ENCODE results near the gene GTF3C2. TPM values are rescaled to one million over a fixed set of nuclear protein-coding genes. Genes with fewer than 3 reads are reported as not detected.

The GTF3C2 gene
- total RNA-seq, 1 donor from 2014 or later, result 57.1 TPM

DNA sequence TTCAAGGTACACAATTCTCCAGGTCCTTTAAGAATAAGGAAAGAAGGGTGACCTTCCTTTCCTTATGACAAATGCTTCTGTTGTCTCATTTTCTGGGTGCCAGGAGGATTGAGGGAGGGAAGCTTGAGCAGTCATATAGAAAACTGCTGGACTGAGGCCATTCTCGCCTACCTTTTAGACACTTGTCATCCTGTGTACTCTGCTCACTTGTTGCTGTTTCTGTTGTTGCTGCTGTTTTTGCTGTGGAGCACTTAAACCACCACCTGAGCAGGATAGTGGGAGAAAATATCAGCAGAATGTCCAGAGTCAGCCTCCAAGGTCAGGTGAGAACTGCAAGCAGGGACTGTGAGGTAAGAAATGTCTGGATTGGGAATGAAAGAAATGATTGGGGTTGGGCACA lies 78.6 kb downstream of the GTF3C2 start:
- intact Hi-C loops (cut with DNase I), result no loop called here
- DNase-seq (ENCODE audit: low spot score), result no peak
- no peak for ATAC-seq

Other genes starting within 250 kb of the GTF3C2 start
- gene CGREF1, start 237.6 kb downstream of the GTF3C2 start, total RNA-seq, result 4.1 TPM
- gene ABHD1, start 232.9 kb downstream of the GTF3C2 start, total RNA-seq, result 3.6 TPM
- gene PREB, start 222.1 kb downstream of the GTF3C2 start, total RNA-seq, result 30.3 TPM
- gene PRR30, start 217.4 kb downstream of the GTF3C2 start, total RNA-seq, result not detected
- not detected for gene TCF23, start 207.8 kb downstream of the GTF3C2 start, total RNA-seq
- 92.1 TPM for gene ATRAID, start 144.7 kb downstream of the GTF3C2 start, total RNA-seq
- gene SLC5A6, start 144.5 kb downstream of the GTF3C2 start, total RNA-seq, result 22.6 TPM
- 31.4 TPM for gene CAD, start 139.4 kb downstream of the GTF3C2 start, total RNA-seq
- not detected for gene SLC30A3, start 93.7 kb downstream of the GTF3C2 start, total RNA-seq
- gene DNAJC5G, start 81.3 kb downstream of the GTF3C2 start, total RNA-seq, result not detected
- gene TRIM54, start 74.3 kb downstream of the GTF3C2 start, total RNA-seq, result 0.31 TPM
- gene UCN, start 48.3 kb downstream of the GTF3C2 start, total RNA-seq, result 2.4 TPM
- gene MPV17, start 33.7 kb downstream of the GTF3C2 start, total RNA-seq, result 53.5 TPM
- gene EIF2B4, start 13.6 kb upstream of the GTF3C2 start, total RNA-seq, result 39.1 TPM
- gene SNX17, start 13.9 kb upstream of the GTF3C2 start, total RNA-seq, result 79.1 TPM
- 17.0 TPM for gene ZNF513, start 24.0 kb upstream of the GTF3C2 start, total RNA-seq
- gene PPM1G, start 52.8 kb upstream of the GTF3C2 start, total RNA-seq, result 37.8 TPM
- 77.6 TPM for gene NRBP1, start 71.9 kb upstream of the GTF3C2 start, total RNA-seq
- 2.6 TPM for gene KRTCAP3, start 85.6 kb upstream of the GTF3C2 start, total RNA-seq
- 48.5 TPM for gene IFT172, start 133.0 kb upstream of the GTF3C2 start, total RNA-seq
- gene FNDC4, start 138.4 kb upstream of the GTF3C2 start, total RNA-seq, result 6.3 TPM
- 0.71 TPM for gene GCKR, start 140.1 kb upstream of the GTF3C2 start, total RNA-seq
- 46.1 TPM for gene ZNF512, start 226.3 kb upstream of the GTF3C2 start, total RNA-seq

Data from sciatic nerve (tissue), 2 donors.